ENCODE results near the gene COA4. TPM values are rescaled to one million over a fixed set of nuclear protein-coding genes. Genes with fewer than 3 reads are reported as not detected.
A peak's percentile ranks its signal among the peaks of the same experiment; 100 is the strongest.

The COA4 gene
- total RNA-seq, 1 donor from 2014 or later = 71.3 TPM

DNA sequence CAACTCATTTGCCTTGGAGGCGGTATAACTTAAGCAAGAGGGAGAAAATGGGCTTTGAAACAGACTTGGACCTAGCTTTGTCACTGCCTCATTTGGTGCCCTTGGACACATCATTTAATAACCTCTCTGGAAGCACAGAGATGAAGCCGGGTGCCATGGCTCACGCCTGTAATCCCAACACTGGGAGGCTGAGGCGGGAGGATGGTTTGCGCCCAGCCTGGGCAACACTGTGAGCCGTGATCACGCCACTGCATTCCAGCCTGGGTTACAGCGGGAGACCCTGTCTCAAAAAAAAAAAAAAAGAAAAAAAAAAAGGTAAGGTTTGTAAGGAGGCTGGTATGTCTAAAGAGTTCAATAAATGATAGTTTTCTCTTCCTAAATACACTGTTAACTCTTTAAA, 806 bp downstream of the COA4 start:
- peaks cover 12% of the 10 kb centered on the region for H3K4me1 Mint-ChIP-seq (ENCODE audit: low read depth)
- no peaks in the 10 kb centered on the region for H3K27me3 Mint-ChIP-seq
- peaks cover 10% of the 10 kb centered on the region for H3K36me3 Mint-ChIP-seq (ENCODE audit: insufficient read depth)
- no peak for DNase-seq (ENCODE audit: low spot score, unreplicated experiment)
- H3K9me3 Mint-ChIP-seq (ENCODE audit: low read depth) = no peaks in the 10 kb centered on the region
- peak overlapping the region; percentile 98 for H3K27ac Mint-ChIP-seq
- TF ChIP-seq, protein P1, sequence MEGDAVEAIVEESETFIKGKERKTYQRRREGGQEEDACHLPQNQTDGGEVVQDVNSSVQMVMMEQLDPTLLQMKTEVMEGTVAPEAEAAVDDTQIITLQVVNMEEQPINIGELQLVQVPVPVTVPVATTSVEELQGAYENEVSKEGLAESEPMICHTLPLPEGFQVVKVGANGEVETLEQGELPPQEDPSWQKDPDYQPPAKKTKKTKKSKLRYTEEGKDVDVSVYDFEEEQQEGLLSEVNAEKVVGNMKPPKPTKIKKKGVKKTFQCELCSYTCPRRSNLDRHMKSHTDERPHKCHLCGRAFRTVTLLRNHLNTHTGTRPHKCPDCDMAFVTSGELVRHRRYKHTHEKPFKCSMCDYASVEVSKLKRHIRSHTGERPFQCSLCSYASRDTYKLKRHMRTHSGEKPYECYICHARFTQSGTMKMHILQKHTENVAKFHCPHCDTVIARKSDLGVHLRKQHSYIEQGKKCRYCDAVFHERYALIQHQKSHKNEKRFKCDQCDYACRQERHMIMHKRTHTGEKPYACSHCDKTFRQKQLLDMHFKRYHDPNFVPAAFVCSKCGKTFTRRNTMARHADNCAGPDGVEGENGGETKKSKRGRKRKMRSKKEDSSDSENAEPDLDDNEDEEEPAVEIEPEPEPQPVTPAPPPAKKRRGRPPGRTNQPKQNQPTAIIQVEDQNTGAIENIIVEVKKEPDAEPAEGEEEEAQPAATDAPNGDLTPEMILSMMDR (IDR thresholded peaks at IDR 0.05; ENCODE audit: unreplicated experiment) = no peak
- H3K4me3 Mint-ChIP-seq (ENCODE audit: low read depth) = peak overlapping the region; percentile 93

DNA sequence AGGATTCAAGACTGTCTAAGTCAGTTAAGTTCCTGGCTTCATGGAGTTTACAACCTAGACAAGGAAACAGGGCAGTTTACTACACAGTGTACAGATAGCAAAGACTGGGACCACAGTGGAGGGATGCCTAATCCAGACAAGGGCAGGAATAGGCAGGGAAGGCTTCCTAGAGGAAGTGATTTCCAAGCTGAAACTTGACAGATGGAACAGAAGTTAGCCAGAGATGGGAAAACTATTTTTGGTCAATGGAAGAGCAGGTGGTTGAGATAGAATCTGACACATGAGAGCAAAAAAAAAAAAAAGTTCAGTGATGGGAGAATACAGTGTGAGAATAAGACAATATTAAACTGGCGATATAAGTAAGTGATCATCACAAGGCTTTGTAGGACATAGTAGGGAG, 1.3 kb downstream of the COA4 start:
- TF ChIP-seq, protein P1 (IDR thresholded peaks at IDR 0.05; ENCODE audit: unreplicated experiment) = no peak
- H3K27me3 Mint-ChIP-seq = no peaks in the 10 kb centered on the region
- no peak for DNase-seq (ENCODE audit: low spot score, unreplicated experiment)
- no peaks in the 10 kb centered on the region for H3K9me3 Mint-ChIP-seq (ENCODE audit: low read depth)
- peaks cover 10% of the 10 kb centered on the region for H3K36me3 Mint-ChIP-seq (ENCODE audit: insufficient read depth)
- H3K4me1 Mint-ChIP-seq (ENCODE audit: low read depth) = peaks cover 12% of the 10 kb centered on the region
- peak overlapping the region; percentile 98 for H3K27ac Mint-ChIP-seq
- peak overlapping the region; percentile 93 for H3K4me3 Mint-ChIP-seq (ENCODE audit: low read depth)

DNA sequence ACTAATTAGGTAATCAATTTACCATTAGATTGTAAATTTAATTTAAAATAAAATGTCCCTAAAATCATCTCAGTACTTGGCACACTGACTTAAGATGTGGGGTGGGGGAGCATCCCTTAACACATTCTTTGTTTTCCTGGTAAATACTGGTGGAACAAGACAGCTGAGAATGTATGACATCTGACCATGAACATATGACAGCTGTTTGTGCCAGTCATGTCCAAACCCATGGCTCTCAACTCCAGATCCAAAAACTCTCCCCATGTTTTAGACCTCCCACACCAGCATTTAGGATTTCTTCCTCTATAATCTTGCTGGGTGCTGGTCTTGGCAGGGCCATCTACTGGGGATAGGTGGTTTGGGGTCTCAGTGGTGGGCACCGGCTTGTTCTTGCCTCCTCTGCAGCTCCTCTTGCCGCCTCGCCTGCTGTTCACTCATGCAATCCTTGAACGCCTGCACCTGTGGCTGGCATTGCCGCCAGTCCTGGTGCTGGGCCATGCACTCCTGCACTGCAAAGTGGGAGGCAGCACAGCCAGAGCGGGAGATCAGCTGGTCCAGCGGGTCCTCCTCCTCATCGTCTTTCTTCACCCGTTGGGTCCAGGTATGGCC, 3.8 kb downstream of the COA4 start:
- H3K9me3 Mint-ChIP-seq (ENCODE audit: low read depth) = no peaks in the 10 kb centered on the region
- H3K36me3 Mint-ChIP-seq (ENCODE audit: insufficient read depth) = peaks cover 10% of the 10 kb centered on the region

DNA sequence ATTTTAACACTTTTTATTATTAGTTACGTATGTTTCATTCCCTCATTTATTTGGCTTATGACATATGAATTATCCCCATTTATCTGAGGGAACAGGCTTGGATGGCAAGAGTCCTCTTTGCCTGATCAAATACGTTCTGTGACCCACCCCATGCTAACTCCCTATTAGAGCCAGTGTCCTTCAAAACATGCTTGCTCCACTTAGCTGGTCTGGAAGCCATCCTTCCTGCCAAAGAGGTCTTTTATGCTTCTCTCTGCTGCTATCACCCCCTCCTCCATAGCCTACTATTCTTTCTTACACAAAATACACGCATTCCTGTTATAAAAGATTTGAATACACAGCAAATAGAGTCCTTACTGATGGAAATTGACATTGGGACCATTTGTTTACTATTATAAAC, 6.4 kb downstream of the COA4 start:
- no peak overlapping the region for H3K4me3 Mint-ChIP-seq (ENCODE audit: low read depth)
- DNase-seq (ENCODE audit: low spot score, unreplicated experiment) = no peak
- H3K27ac Mint-ChIP-seq = no peak overlapping the region
- no peaks in the 10 kb centered on the region for H3K9me3 Mint-ChIP-seq (ENCODE audit: low read depth)
- H3K27me3 Mint-ChIP-seq = no peaks in the 10 kb centered on the region
- peaks cover 12% of the 10 kb centered on the region for H3K36me3 Mint-ChIP-seq (ENCODE audit: insufficient read depth)
- H3K4me1 Mint-ChIP-seq (ENCODE audit: low read depth) = peaks cover 1% of the 10 kb centered on the region
- TF ChIP-seq, protein P1 (IDR thresholded peaks at IDR 0.05; ENCODE audit: unreplicated experiment) = no peak

More for the DNA sequence above, 3.8 kb downstream of the COA4 start:
- Mint-ChIP-seq H3K27ac (no peak overlapping the region), H3K4me3 (ENCODE audit: low read depth) (no peak overlapping the region), H3K27me3 (no peaks in the 10 kb centered on the region), H3K4me1 (ENCODE audit: low read depth) (peaks cover 12% of the 10 kb centered on the region)
- no peak for DNase-seq (ENCODE audit: low spot score, unreplicated experiment)
- TF ChIP-seq, protein P1 (IDR thresholded peaks at IDR 0.05; ENCODE audit: unreplicated experiment) = no peak

DNA sequence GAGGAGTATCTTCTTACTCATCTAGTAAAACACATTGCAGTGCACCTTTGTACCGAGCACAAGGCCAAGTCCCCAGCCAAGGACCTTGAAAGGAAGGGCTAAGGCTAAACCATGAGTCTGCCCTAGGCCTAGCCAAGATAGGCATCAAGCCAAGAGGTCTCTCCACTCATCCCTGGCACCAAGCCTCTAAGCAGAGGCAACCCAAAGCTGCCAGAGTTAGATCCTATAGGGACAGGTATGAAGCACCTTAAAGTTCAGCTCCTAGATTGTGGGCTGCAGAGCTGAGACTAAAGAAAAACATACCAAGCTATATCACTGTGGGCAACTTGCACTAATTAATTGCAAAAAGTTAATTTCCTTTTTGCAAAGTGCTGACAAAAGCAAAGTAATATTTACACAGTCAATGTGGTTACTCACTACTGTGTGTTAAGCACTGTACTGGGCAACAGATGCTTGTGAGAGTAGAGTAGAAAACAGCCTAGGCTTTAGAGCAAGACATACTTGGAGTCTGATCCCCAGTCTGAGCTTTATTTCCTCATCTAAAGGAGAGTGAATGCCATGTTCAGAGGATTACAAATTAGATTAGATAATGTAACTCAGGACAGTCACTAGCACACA, 7.2 kb downstream of the COA4 start:
- TF ChIP-seq, protein P1 (IDR thresholded peaks at IDR 0.05; ENCODE audit: unreplicated experiment) = no peak
- Mint-ChIP-seq H3K27ac (peak overlapping the region; percentile 81), H3K4me1 (ENCODE audit: low read depth) (no peaks in the 10 kb centered on the region), H3K4me3 (ENCODE audit: low read depth) (no peak overlapping the region), H3K27me3 (no peaks in the 10 kb centered on the region), H3K36me3 (ENCODE audit: insufficient read depth) (peaks cover 15% of the 10 kb centered on the region), H3K9me3 (ENCODE audit: low read depth) (no peaks in the 10 kb centered on the region)
- DNase-seq (ENCODE audit: low spot score, unreplicated experiment) = no peak
